Dedifferentiated amniotic fluid mesenchymal stem cell (primary cell): ENCODE data around the gene JAK1.
A peak's percentile ranks its signal among the peaks of the same experiment; 100 is the strongest.
"Not testable (repeated sequence)": the region's sequence is repeated elsewhere in the genome, so short reads cannot be mapped to it uniquely, and the experiment has no call there.

ENCODE experiments used
- DNase-seq: peaks from one replicate; pipeline ENCODE4 v3.0.0-alpha.2; 2016; ENCODE audit errors: extremely low spot score

JAK1 gene

GRCh38 chr1:64839732-64840405, 126.5 kb downstream of the JAK1 start:
- no peak for DNase-seq

GRCh38 chr1:64839261-64839660, 127.1 kb downstream of the JAK1 start:
- DNase-seq = no peak

DNA sequence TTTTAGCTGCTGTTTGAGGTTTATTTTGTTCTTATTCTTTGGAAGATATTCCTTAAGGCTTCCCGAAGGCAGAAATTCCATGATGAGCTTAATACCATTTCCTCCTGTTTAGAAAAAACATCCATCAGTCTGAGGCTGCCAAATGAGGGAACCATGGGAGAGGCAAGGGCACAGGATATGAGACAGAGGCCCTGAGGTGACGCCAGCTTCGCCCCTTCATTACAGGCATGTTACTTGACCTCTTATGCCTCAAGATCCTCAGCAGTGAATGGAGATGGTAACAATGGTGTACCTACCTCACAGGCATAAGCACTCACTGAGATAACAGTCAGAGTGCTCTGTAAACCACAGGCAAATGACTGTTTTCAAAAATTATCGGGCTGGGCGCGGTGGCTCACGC, 127.9 kb downstream of the JAK1 start:
- no peak for DNase-seq

DNA sequence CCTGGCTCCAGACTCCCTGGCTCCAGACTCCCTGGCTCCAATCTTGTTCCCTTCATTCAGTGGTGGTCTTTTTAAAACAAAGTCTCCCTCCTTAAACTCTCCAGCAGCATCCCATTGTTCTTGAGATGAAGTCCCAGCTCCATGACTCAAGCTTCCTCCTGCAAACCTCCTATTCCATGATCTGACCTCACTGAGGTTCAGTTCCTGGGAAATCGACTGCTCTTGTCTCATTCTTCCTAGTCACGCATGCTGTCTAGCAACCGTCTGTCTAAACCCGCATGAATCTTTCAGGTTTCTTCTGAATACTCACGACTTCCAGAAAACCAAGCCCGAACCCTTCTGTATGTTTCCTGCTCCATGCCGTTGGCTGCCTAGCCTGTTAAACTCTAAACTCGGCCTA, 129.5 kb downstream of the JAK1 start:
- no peak for DNase-seq

- peak; percentile 47 for DNase-seq
Measured at GRCh38 chr1:64834734-64835133, 131.6 kb downstream of the JAK1 start.

GRCh38 chr1:64830030-64830651, 136.2 kb downstream of the JAK1 start:
- DNase-seq = no peak

DNA sequence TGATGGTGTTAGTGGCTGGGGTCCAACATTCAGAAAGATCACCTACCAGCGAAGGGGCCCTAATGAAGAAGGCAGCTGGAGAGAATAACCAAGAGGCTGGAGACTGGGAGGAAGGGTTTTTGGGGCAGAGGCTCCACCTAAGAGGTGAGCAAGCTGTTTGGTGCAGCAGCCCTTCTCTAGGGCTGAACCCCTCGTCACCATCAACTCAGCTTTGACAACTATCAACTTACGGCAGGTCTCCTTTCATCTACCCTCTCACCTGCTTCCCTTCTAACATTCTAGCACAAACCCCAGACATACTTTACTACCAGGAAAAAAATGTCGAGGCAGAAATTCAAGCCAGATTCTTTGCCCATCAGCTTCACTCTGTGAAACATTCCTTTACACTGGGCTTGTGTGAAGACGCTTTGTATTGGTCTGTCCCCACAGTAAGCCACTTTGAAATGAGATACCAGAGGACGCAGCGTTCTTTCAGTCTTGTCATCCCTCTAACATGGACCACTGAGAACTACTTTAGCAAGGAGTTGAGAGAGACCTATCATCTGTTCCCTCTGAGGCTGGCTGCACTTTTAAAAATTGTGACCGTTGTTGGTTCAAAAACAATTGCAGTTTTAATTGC, 136.8 kb downstream of the JAK1 start:
- DNase-seq = no peak

GRCh38 chr1:64828829-64829228, 137.5 kb downstream of the JAK1 start:
- DNase-seq = no peak

GRCh38 chr1:64826991-64827390, 139.4 kb downstream of the JAK1 start:
- DNase-seq = no peak

GRCh38 chr1:64823691-64824476, 142.5 kb downstream of the JAK1 start:
- DNase-seq = peak; percentile 82

GRCh38 chr1:64822621-64823020, 143.7 kb downstream of the JAK1 start:
- peak; percentile 31 for DNase-seq

- DNase-seq = not testable (repeated sequence)
Measured at GRCh38 chr1:64820572-64820971, 145.8 kb downstream of the JAK1 start.

DNA sequence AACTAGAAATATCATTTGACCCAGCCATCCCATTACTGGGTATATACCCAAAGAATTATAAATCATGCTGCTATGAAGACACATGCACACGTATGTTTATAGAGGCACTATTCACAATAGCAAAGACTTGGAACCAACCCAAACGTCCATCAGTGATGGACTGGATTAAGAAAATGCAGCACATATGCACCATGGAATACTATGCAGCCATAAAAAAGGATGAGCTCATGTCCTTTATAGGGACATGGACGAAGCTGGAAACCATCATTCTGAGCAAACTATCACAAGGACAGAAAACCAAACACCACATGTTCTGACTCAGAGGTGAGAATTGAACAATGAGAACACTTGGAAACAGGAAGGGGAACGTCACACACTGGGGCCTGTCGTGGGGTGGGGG, 149.0 kb downstream of the JAK1 start:
- DNase-seq = not testable (repeated sequence)

- no peak for DNase-seq
Measured at GRCh38 chr1:64814427-64814826, 151.9 kb downstream of the JAK1 start.

- DNase-seq = no peak
Measured at GRCh38 chr1:64811131-64811530, 155.2 kb downstream of the JAK1 start.

GRCh38 chr1:64810001-64810400, 156.3 kb downstream of the JAK1 start:
- DNase-seq = no peak

DNA sequence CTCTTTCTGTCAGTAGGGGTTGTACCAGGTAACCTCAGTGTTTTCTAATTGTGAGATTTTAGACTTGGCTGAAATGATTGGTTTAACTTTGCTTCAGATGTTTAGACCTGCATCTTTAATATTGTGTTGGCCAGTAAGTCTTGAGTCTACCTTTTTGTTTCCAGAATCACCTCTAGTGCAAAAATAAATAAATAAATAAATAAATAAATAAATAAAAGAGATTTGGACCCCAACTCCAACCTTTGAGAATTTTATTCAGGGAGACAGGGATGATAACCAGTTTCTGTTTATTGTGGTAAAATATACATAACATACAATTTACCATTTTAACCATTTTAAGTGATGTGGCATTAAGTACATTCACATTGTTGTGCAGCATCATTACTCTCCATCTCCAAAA, 157.0 kb downstream of the JAK1 start:
- no peak for DNase-seq

DNA sequence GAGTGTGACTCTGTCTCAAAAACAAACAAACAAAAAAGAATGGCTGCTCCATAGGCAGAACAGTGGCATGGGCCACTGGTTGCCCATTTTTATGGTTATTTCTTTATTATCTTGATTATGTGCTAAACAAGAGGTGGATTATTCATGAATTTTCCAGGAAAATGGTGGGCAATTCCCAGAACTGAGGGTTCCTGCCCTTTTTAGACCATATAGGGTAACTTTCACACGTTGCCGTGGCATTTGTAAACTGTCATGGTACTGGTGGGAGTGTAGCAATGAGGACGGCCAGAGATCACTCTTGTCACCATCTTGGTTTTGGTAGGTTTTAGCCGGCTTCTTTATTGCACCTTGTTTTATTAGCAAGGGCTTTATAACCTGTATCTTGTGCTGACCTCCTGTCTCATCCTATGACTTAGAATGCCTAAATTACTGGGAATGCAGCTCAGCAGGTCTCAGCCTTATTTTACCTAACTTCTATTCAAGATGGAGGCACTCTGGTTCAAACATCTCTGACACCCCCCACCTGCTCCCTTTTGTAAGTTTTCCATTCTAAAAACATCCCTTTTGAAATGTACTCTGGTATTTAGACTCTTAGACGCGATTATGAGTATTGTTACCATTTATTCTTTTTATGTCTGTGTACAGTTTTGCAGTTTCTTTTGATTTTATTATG, 164.4 kb downstream of the JAK1 start:
- no peak for DNase-seq

DNA sequence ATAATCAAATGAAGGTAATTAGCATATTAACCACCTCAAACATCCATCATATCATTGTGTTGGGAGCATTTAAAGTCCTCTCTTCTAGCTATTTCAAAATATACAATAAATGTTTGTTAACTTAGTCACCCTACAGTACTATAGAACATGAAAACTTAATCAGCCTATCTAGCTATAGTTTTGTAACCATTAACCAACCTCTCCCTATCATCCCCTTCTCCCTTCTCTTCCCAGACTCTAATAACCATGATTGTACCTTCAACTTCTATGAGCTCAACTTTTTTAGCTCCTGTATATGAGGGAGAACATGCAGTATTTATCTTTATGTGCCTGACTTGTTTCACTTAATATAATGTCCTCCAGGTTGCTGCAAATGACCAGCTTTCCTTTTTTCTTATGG, 167.5 kb downstream of the JAK1 start:
- DNase-seq = no peak

DNA sequence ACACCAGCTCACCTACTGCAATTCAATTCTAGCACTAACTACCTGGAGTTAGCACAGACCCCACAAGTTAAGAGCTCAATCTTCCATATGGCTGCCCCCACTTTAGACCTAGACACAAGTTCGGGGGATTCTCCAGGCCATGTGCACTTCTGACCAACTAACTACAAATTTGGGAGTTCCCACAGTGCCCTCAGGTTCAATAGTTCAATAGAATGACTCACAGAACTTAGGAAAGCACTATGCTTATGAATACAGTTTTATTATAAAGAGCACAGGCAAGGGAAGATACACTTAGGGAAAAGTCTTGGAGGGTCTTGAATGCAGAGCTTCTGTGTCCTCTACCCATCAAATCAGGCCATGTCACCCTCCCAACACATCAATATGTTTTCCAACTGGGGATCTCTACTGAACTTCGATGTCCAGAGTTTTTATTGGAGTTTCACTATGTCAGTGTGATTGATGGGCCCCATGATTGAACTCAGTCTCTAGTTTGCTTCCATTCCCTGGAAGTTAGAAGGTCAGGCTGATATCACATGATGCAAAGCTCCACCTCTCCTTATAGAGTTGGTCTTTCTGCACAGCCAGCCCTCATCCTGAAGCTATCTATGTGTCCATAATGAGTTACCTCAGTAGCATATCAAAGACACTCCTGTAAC, 175.4 kb downstream of the JAK1 start:
- DNase-seq = no peak
